Kidney epithelial cell (primary cell): ENCODE results near the gene SLC37A4. TPM values are rescaled to one million over a fixed set of nuclear protein-coding genes. Genes with fewer than 3 reads are reported as not detected.
"Not testable (repeated sequence)": the region's sequence is repeated elsewhere in the genome, so short reads cannot be mapped to it uniquely, and the experiment has no call there.

ENCODE experiments used
- DNase-seq: peaks from one replicate; pipeline ENCODE4 v3.0.0-alpha.2; 2010; ENCODE audit warnings: low read depth
- H3K27me3 ChIP-seq: 2 replicates; pipeline ENCODE4 v1.6.0; 2011; ENCODE audit warnings: low read length; ENCODE audit not compliant: control insufficient read depth, insufficient read depth
- H3K36me3 ChIP-seq: 2 replicates; pipeline ENCODE4 v1.5.1; 2011; ENCODE audit warnings: low read length; ENCODE audit not compliant: control insufficient read depth, insufficient read depth
- H3K4me3 ChIP-seq: 2 replicates; pipeline ENCODE4 v1.5.1; 2011; ENCODE audit warnings: low read depth, mild to moderate bottlenecking, control low read depth, low read length
- CTCF ChIP-seq: IDR thresholded peaks from 2 replicates; pipeline ENCODE4 v1.5.1; 2011; ENCODE audit warnings: mild to moderate bottlenecking, moderate library complexity, low read length, control low read depth, inconsistent platforms; ENCODE audit not compliant: insufficient read depth, poor library complexity, severe bottlenecking
- total RNA-seq: library from RNA; depleted of rRNA; stranded (reverse); fragments of >200 nt; gene quantifications from 2 replicates; pipeline ENCODE4 v1.2.3, GENCODE V29; 2015

The SLC37A4 gene
- total RNA-seq, 1 donor from 2014 or later = 20.7 TPM

- Histone ChIP-seq H3K36me3 (peaks cover 1% of the 10 kb centered on the region), H3K27me3 (no peaks in the 10 kb centered on the region), H3K4me3 (peak within 1 kb of the TSS; percentile 90)
- DNase-seq = peak; percentile 54
- TF ChIP-seq CTCF = no peak
Observed at GRCh38 chr11:118997627-118998387, 32.9 kb downstream of the SLC37A4 start, which contains the start of gene CENATAC. CENATAC (plus strand) TSS chr11:118998138; CDS start chr11:118998198, 60 bp downstream.

- H3K36me3 ChIP-seq = peaks cover 1% of the 10 kb centered on the region
- H3K4me3 ChIP-seq = peak overlapping the region; percentile 90
- no peak for TF ChIP-seq CTCF
- no peaks in the 10 kb centered on the region for H3K27me3 ChIP-seq
- DNase-seq = no peak
Observed at GRCh38 chr11:118996926-118997626, 33.6 kb downstream of the SLC37A4 start.

GRCh38 chr11:118991486-118992038 lies 39.1 kb downstream of the SLC37A4 start:
- not testable (repeated sequence) for H3K36me3 ChIP-seq, H3K27me3 ChIP-seq, DNase-seq, H3K4me3 ChIP-seq

- H3K4me3 ChIP-seq = no peak overlapping the region
- H3K36me3 ChIP-seq = no peaks in the 10 kb centered on the region
- no peak for TF ChIP-seq CTCF
- H3K27me3 ChIP-seq = no peaks in the 10 kb centered on the region
- DNase-seq = no peak
Observed at GRCh38 chr11:118988280-118988679, 42.4 kb downstream of the SLC37A4 start.

- no peaks in the 10 kb centered on the region for H3K27me3 ChIP-seq
- DNase-seq = no peak
- no peak overlapping the region for H3K4me3 ChIP-seq
- TF ChIP-seq CTCF = no peak
- H3K36me3 ChIP-seq = no peaks in the 10 kb centered on the region
Observed at GRCh38 chr11:118984825-118985224, 45.9 kb downstream of the SLC37A4 start.

- not testable (repeated sequence) for H3K36me3 ChIP-seq, H3K27me3 ChIP-seq, DNase-seq, H3K4me3 ChIP-seq
Observed at GRCh38 chr11:118984337-118984736, 46.3 kb downstream of the SLC37A4 start.
